Duodenal mucosa (tissue), 2 donors: ENCODE measurements around the gene ALKBH5.
"Not testable (repeated sequence)": the region's sequence is repeated elsewhere in the genome, so short reads cannot be mapped to it uniquely, and the experiment has no call there.

Source experiments
- H3K27ac ChIP-seq: one replicate; pipeline ENCODE4 v1.7.0; 2013; ENCODE audit warnings: low read depth, low read length
- H3K27me3 ChIP-seq, 2 donors: one replicate each; pipeline ENCODE4 v1.7.0; 2013; ENCODE audit warnings: low read length in 2 of 2, control low read depth in 1 of 2; ENCODE audit not compliant: insufficient read depth in 2 of 2, control insufficient read depth in 1 of 2
- H3K36me3 ChIP-seq, 2 donors: one replicate each; pipeline ENCODE4 v1.7.0; 2013; ENCODE audit warnings: low read length in 2 of 2, control low read depth in 1 of 2; ENCODE audit not compliant: insufficient read depth in 2 of 2, control insufficient read depth in 1 of 2
- H3K4me1 ChIP-seq, 2 donors: one replicate each; pipeline ENCODE4 v1.7.0; 2013; ENCODE audit warnings: low read length in 2 of 2, control low read depth in 1 of 2; ENCODE audit not compliant: insufficient read depth in 2 of 2, control insufficient read depth in 1 of 2
- H3K4me3 ChIP-seq, 2 donors: one replicate each; pipeline ENCODE4 v1.7.0; 2013; ENCODE audit warnings: low read length in 2 of 2, low read depth in 1 of 2
- H3K9ac ChIP-seq, 2 donors: one replicate each; pipeline ENCODE4 v1.7.0; 2013; ENCODE audit warnings: low read length in 2 of 2, low read depth in 1 of 2
- H3K9me3 ChIP-seq, 2 donors: one replicate each; pipeline ENCODE4 v1.7.0; 2013; ENCODE audit warnings: low read length in 2 of 2, control low read depth in 1 of 2; ENCODE audit not compliant: control insufficient read depth in 1 of 2

The ALKBH5 gene

DNA sequence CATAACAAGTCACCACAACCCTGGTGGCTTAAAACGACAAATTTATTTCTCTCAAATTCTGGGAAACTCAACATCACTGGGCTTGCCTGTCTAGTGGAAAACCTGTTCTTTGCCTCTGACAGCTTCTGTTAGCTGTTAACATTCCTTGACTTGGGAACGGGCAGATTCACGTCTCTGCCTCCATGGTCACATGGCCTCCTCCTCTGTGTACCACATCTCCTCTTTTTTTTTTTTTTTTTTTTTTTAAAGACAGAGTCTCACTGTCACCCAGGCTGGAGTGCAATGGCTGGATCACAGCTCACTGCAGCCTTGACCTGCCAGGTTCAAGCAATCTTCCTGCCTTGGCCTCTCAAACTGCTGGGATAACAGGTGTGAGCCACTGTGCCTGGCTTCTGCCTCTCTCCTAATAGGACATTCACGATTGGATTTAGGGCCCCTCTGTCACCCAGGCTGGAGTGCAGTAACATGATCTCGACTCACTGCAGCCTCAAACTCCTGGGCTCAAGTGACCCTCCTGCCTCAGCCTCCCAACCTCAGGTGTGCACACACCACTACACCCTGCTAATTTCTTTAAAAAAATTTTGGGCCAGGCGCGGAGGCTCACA is 30.1 kb downstream of the ALKBH5 start:
- no peak overlapping the region for H3K9ac ChIP-seq
- H3K27me3 ChIP-seq: no peaks in the 10 kb centered on the region
- peaks cover 0 to 2% of the 10 kb centered on the region in 2 donors for H3K4me1 ChIP-seq
- H3K4me3 ChIP-seq: no peak overlapping the region
- peaks cover 21 to 24% of the 10 kb centered on the region in 2 donors for H3K36me3 ChIP-seq
- H3K9me3 ChIP-seq: no peaks in the 10 kb centered on the region
- H3K27ac ChIP-seq: no peak overlapping the region

DNA sequence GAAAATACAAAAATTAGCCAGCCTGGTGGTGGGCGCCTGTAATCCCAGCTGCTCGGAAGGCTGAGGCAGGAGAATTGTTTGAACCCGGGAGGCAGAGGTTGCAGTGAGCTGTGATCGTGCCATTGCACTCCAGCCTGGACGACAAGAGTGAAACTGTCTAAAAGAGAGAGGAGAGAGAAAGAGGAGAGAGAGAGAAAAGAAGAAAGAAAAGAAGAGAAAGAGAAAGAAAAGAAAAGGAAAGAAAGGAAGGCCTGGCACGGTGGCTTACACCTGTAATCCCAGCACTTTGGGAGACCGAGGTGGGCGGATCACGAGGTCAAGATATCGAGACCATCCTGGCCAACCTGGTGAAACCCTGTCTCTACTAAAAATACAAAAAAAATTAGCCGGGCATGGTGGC is 33.3 kb downstream of the ALKBH5 start:
- not testable (repeated sequence) for H3K27ac ChIP-seq, H3K36me3 ChIP-seq, H3K4me1 ChIP-seq, H3K4me3 ChIP-seq, H3K9me3 ChIP-seq, H3K27me3 ChIP-seq, H3K9ac ChIP-seq

DNA sequence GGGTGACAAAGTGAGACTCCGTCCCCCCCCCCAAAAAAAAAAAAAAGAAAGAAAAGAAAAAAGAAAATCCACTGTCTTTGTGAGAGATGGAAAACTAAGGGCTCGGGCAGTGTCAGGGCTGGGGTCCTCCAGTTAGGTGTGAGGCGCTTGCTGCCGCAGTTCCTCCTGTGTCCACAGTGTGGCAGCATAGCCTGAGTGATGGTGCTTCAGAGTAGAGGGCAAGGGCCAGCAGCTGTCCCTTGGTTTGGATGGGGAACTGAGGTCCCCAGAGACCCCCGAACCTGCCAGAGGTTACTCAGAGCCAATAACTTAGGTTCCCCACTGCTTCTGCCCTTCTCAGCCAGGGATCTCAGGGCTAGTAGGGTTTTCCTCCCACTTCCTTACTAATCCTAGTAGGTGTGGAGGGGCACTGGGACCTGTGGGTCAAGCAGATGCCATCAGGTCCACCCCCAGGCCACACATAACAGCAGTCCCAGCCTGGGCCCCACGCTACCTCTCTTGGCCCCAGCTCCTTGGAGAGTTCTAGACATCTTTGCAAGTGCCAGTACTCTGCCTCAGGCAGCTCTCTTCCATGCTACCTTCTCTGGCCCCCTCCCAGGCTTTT is 33.9 kb downstream of the ALKBH5 start:
- H3K36me3 ChIP-seq: no peaks in the 10 kb centered on the region
- H3K9ac ChIP-seq: no peak overlapping the region
- no peak overlapping the region for H3K27ac ChIP-seq
- H3K9me3 ChIP-seq: no peaks in the 10 kb centered on the region
- H3K27me3 ChIP-seq: no peaks in the 10 kb centered on the region
- H3K4me3 ChIP-seq: no peak overlapping the region
- H3K4me1 ChIP-seq: peaks cover 0 to 8% of the 10 kb centered on the region in 2 donors

DNA sequence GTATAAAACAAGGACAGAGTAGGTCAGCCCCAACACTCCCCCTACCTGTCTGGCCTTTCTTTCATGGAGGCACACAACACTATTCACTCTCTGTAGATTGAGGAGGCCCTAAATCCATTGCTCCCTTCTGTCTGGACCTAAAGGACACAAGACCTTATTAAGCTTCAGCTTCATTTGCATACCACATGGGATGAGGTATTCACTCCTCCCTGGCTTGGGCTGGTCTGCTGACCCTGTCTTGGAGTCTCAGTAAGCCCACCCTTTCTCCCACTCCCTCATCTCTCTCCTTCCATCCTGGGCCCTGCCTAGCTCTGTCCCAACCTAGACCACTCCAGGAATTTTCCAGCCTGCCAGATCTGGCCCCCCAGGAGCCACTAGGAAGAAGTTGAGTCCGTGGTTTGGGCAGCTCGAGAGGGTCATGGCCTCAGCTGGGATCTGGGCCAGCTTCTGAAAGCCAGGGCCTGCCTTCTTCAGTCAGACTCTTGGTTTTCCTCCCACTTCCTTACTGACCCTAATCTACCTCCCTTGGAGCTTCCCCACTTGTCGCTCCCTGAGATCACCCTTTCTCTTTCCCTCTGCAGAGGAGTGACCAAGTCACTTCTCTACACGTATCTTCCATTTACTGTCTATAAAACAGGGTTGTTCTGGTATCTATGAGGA is 35.3 kb downstream of the ALKBH5 start:
- no peak overlapping the region for H3K27ac ChIP-seq
- no peak overlapping the region for H3K9ac ChIP-seq
- H3K4me3 ChIP-seq: no peak overlapping the region
- no peaks in the 10 kb centered on the region for H3K9me3 ChIP-seq
- H3K27me3 ChIP-seq: no peaks in the 10 kb centered on the region
- H3K36me3 ChIP-seq: no peaks in the 10 kb centered on the region
- H3K4me1 ChIP-seq: peaks cover 0 to 8% of the 10 kb centered on the region in 2 donors

DNA sequence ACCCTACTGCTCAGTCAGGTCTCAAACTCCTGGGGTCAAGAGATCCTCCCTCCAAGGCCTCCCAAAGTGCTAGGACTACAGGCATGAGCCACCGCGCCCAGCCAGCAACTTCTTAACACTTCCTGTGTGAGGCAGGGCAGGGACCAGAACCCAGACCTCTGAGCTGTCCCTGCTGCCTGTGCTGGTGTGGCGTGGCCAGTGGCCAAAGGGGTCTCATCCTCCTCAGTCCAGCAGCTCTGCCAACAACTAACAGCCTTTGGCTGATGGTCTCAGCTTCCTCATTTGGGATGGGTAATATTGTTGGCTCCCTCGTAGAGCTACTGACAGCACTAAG is 40.4 kb downstream of the ALKBH5 start:
- Histone ChIP-seq H3K9ac (no peak overlapping the region), H3K9me3 (no peaks in the 10 kb centered on the region), H3K27ac (no peak overlapping the region)

DNA sequence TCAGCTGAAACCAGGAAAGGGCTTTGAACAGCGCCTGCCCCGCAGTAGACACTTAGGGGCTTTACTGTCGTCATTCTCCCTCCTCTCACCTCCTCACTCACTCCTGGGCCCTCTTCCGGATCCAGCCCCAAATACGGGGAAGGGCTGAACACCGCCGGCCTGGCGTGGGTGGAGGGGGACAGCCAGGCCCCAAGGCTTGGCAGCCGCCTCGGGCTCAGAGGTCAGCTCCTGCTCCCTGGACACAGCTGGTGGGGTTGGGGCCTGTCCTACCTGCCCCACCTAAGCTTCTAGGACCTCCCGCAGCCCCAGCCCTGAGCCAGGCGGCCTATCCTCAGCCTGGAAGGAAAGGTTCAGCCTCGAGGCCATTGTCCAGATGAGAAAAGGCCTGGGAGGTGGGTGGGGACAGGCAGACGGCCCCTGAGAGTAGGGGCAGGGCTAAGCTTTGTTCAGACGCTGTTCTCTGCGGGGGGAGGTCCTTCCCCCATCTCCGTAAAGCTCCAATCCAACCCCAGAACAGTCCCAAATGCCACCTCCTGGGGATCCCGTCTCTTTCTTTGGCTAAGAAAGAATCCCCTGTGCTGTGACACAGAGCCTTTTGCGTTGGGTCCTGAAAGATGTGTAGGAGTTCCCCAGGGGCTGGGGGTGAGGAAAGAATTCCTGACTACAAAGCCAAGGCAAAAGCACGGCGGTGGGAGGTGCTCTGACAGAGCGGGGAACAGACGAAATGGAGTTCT is 40.9 kb downstream of the ALKBH5 start:
- Histone ChIP-seq H3K4me3 (peak overlapping the region; percentile 27 to 63), H3K27me3 (no peaks in the 10 kb centered on the region), H3K9me3 (no peaks in the 10 kb centered on the region), H3K36me3 (no peaks in the 10 kb centered on the region), H3K27ac (no peak overlapping the region), H3K9ac (peak overlapping the region in 1 of 2 donors; percentile 21), H3K4me1 (peaks cover 8 to 15% of the 10 kb centered on the region in 2 donors)

More for the DNA sequence above, 40.4 kb downstream of the ALKBH5 start:
- H3K4me3 ChIP-seq: no peak overlapping the region
- H3K36me3 ChIP-seq: no peaks in the 10 kb centered on the region
- peaks cover 11 to 15% of the 10 kb centered on the region in 2 donors for H3K4me1 ChIP-seq
- H3K27me3 ChIP-seq: no peaks in the 10 kb centered on the region

DNA sequence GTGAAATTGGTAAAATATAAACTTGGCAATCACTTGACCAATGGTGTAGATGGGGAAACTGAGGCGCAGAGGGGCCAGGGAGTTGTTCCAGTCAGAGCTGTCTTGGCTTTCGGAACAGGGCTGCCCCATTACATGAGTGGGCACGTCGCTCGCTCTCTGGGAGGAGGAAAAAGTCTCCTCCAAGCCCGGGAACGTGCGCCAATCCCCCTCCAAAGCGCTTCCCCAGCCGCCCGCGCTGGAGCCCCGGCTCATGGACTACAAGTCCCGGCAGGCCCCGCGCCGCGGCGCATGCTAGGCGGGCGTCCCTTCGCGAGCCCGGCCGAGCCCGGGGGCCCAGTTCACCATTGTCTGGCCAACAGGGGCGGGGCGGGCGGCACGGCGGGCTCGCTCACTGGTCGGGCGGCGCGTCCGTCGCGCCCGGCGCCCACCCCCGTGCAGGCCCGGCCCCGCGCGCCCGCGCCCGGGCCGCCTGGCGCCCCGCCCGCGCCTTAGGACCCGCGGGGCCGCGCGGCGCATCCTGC is 41.6 kb downstream of the ALKBH5 start, which contains the start of gene LLGL1:
TSS of gene LLGL1 (plus strand) at position 515 of the 521 bp plus-strand sequence. CDS start 48 bp downstream, outside the sequence.
- peak within 1 kb of the TSS; percentile 86 for H3K4me3 ChIP-seq
- H3K36me3 ChIP-seq: no peaks in the 10 kb centered on the region
- no peaks in the 10 kb centered on the region for H3K9me3 ChIP-seq
- no peaks in the 10 kb centered on the region for H3K27me3 ChIP-seq
- H3K4me1 ChIP-seq: peaks cover 8 to 15% of the 10 kb centered on the region in 2 donors
- no peak within 1 kb of the TSS for H3K27ac ChIP-seq
- peak within 1 kb of the TSS; percentile 54 to 61 for H3K9ac ChIP-seq

DNA sequence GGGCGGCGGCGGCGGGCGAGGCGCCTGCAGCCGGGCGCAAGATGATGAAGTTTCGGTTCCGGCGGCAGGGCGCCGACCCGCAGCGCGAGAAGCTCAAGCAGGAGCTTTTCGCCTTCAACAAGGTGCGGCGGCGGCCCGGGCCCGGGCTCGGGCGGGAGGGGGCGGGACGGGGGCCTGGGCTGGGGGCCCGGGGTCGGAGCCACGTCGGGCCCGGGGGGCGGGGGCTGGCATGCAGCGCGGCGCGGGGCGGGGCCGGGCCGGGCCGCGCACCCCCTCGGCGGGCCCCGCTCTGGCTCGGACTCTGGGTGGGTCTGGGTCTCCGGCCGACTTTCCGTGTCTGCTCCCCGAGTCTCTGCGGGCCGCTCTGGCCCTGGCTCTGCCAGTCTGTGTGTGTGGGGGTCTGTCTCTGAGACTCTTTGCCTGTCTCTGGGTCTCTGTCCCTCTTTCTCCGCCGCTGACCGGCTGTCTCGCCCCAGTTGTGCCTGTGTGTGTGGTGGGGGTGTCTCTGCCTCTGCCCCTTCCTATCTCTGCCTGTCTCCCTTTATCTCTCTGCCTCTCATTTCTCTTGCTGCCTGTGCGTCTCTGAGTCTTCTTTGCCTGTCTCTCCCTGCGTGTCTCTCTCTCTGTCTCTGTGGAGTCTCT is 42.1 kb downstream of the ALKBH5 start:
- Histone ChIP-seq H3K9ac (peak overlapping the region; percentile 54 to 61), H3K27me3 (no peaks in the 10 kb centered on the region), H3K36me3 (no peaks in the 10 kb centered on the region), H3K9me3 (no peaks in the 10 kb centered on the region), H3K27ac (no peak overlapping the region), H3K4me1 (peaks cover 8 to 15% of the 10 kb centered on the region in 2 donors), H3K4me3 (peak overlapping the region; percentile 86)

DNA sequence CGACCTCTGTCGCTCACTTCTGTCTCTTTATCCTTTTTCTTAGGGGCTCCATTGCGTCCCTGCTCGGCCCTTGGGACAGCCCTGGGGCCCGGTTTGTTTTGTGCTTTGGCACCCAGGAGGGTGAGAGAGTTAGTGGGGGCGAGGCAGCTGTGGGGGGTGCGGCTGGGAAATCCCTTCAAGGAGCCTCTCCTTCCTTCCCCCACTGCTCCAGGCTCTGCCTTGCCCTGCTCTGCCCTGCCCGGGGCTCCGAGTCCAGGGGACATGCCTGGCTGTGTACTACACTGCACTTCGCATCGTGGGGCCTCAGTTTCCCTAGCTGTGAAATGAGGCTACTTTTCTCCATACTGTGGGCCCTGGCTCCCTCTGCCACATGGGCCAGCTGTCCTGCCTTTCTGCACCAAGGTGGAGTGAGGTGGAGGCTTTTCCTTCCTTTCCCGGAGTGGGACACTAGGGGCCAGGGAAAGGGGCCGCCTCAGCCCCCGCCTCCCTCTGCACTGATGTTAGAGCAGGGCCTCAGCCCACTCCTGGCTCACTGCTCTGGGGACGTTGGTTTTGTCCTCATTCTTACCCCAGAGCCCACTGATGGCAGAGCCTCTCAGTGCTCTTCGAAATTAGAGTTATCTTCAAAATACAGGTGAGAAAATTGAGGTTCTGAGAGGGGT is 42.8 kb downstream of the ALKBH5 start:
- Histone ChIP-seq H3K27ac (no peak overlapping the region), H3K4me1 (peaks cover 8 to 15% of the 10 kb centered on the region in 2 donors), H3K36me3 (no peaks in the 10 kb centered on the region)

More for the DNA sequence above, 42.8 kb downstream of the ALKBH5 start:
- no peaks in the 10 kb centered on the region for H3K9me3 ChIP-seq
- no peaks in the 10 kb centered on the region for H3K27me3 ChIP-seq
- peak overlapping the region; percentile 54 to 61 for H3K9ac ChIP-seq
- H3K4me3 ChIP-seq: peak overlapping the region; percentile 86
